HUDEP-2 (cell line): ENCODE results near the gene SDCBP2.

Source experiments
- DNase-seq, 76 experiments: peaks; one replicate each; lab custom pipeline; 2025; ENCODE audit not compliant: unreplicated experiment in 76 of 76; lab: John Stamatoyannopoulos, UW

The SDCBP2 gene

DNA sequence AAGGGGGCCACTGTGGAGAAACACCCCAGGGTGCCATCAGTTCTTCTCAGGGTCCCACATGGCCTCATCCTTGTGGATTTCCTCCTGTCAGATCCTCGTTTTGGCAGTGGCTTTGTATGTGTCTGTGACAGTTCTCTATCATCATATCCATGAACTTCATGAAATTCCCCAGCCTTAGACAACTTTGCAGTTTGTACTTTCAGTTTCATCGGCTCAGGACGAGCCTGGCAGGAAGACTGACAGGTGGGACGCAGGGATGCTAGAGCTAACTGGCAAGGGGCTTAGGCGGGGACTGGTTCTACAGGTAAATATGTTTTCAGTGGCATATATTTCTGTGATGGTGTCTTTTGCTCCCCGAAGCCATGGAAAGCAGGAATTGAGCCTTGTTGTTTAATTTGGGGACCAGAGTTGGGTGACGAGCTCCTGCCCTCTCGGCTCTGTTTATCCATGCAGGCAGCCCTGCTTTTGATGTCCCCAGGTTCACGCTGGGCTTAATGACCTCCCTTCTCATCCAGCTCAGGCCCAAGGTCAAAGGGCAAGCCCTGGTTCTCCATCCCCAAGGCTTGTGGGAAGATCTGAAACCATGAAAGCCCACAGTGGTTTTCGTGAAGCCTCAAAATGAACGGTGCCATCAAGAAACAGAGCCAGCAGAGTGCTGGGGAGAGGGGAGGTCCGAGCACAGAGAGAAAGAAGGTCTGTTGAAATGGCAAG, 11.2 kb downstream of the SDCBP2 start:
- no peak for DNase-seq

DNA sequence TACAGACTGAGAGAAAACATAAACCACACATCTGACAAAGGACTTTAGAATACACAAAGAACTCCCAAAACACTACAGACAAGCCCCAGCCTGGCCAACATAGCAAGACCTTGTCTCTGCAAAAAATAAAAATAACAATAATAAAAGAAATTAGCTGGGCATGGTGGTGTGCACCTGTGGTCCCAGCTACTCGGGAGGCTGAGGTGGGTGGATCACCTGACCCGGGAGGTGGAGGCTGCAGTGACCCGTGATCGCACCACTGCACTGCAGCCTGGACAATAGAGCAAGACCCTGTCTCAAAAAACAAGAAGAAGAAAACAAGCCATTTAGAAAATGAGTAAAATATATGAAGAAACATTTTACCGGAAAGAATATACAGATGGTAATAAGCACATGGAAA, 13.1 kb downstream of the SDCBP2 start:
- no peak for DNase-seq

DNA sequence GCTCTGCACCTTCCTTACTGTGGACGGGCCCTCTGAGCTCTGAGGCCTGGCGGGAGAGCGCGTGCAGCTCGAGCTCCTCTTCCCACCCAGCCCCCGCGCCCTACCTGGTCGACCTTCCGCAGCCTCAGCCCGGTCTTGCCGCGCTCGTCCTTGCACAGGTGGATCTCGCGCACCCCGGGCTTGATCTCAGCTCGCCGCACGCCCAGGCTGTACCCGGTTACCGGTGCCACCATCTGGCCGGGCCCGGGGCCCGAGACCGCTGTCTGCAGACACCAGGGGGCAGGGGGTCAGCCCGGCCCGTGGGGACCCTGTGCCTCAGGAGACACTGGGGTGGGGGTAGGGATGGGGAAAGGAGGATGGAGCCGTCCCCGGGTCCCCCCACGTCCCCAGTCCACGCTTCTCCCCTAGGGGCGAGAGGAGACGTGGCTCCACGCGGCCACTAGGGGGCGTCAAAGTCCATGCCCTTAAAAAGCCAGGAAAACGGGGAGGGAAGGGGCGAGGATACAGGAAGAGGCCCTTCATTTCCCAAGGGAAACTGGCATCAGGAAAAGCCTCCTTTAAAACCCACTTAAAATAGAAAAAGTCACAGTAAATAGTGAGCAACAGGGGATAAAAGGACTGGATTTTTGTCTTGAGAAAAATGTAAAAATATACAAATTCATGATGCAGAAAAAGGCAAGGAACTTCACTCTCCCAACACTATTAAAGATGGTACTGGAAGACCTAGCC, 15.5 kb downstream of the SDCBP2 start:
- peak in 33 of 76 experiments; percentile 6 to 49 (median 21) for DNase-seq

DNA sequence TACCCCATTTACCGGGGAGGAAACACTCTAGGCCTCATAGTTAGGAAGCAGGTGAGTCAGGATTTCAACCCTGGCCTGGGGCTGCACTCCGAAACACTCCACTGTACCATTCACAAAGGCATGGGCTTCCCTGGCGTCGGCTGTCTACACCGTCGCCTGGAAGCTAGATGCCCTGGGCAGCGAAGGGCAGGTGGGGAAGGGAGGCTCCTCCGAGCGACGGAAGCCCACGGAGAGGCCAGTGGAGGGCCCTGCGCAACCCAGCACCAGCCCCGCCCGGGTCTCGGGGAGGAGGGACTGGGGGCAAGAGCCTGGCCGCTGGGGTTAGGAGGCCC, 16.1 kb downstream of the SDCBP2 start:
- no peak for DNase-seq

DNA sequence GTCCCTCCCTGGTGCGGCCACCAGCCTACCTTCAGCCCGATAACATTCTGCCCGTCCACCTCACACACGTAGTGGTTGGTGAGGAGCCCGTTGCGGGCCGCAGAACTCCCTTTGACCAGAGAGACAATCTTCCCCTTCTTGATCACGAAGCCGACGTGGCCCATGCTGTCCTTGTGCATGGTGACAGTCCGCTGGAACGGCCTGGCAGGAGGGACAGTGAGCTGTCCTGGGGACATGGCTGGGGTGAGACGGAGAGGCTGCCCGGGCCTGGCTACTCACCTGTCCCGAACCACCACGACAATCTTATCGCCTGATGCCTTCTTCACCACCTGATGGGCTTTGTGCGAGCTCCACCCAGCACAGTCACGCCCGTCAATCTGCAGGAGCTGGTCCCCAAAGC, 16.6 kb downstream of the SDCBP2 start:
- DNase-seq: no peak

DNA sequence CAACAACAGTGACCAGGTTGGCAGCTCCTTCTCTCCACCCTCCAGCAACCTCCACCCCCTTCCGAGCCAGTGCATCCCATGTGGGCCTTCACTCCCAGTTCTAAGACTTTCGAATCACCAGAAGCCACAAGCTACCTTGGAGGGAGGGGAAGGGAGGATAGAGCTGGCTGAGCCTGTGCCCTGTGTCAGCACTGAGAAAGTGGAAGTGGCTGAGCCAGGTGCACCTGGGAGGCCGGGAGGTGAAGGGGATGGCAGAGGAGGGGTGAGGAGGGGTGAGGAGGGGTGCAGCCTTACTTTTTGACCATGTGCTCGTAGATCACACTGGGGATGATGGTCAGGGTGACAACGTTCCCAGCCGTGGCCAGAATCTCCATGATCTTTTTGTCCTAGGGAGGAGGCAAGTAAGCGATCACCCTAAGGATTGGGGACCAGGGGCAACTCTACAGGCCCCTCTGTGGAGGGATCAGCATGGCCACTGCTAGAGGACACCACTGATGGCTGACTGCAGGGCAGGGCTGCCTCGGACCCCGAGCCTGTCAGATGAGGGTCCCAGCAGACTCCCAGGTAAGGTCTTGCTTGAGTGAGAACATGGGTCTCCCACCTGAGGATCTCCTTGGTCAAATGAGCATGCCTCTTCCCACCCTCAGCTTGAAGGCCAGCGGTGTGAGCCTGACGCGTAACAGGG, 18.3 kb downstream of the SDCBP2 start:
- no peak for DNase-seq

DNA sequence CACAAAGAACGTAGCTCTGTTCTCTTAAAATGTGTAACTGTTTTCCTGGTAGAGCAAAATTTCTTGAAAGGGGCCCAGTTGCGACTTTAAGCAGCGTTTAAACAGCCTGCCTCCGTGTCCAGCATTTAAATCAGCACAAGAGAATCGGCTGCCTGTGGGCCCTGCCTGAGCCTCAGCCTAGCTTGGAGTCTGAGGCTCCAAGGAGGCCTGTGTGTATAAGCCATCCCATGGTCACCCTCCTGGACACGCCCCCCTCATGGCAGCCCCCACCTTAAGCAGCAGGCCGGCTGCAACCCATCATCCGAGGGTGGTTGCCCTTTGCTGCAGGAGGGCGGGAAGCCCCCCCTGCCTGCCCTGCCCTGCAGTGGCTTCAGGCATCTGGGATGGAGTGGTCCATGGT, 18.9 kb downstream of the SDCBP2 start:
- DNase-seq: no peak

DNA sequence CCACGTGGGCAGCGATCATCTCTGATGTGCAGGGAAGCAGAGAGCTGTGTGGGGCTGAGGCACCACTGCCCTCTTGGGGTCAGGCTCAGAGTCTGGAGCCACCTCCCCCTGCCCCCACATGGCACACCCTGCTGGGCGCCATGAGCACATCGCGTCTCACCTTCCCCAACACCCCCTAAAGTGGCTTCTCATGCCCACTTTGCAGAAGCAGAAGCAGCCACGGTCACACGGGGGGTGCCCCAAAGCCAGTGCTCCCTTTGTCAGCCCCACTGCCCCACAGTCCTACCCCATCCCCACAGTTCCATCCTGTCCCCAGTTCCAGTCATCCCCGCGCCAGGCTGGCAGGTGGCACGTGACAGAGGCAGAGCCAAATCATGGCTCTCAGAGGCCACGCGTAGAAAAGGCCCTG, 19.5 kb downstream of the SDCBP2 start:
- no peak for DNase-seq

DNA sequence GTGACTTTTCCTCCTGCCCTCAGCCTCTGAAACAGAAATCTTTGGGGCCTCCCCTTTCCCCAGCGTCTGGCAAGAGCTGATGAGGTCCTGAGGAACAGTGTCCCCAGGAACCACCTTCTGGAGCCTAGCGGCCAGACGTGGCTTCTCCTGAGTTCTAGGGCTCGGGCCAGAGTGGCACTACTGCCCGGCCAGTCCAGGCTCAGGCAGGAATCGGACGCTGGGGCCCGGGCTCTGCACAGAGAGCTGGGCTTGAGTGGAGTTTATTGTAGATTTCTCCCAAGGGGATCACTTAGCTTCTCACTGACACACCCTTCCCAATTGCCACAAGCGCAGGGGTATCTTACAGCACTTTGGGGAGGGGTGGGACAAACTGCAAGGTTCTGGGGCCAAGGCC, 20.2 kb downstream of the SDCBP2 start:
- no peak for DNase-seq

DNA sequence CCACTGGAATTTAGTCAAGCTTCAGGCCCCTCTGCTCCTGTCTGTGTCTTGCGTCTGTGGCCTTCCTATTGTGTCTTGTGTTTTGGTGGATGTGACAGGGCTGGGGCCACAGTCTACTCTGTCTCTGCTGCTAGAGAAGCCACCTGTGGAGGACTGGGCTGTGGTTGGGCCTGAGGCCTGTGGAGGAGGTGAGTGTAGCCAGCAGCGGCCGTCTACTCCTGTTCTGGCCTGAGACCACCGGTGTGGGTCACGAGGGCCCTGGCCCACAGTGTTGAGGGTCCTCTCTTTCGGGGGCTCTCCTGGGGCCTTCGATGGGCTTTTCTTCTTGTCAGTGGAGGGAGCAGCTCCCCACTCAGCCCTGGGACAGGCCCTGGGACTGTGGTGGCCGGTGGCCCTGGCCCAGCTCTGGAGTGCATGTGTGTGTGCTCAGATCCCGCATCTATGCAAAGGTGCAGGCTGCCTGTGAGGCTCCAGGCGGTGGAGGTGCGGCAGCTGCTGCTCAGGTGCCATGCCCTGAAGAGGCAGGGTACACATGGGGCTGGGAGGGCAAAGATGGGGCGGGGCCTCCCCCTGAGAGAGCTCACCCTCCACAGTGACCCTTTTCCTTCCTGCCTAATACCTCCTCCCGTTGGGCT, 20.8 kb downstream of the SDCBP2 start:
- no peak for DNase-seq

DNA sequence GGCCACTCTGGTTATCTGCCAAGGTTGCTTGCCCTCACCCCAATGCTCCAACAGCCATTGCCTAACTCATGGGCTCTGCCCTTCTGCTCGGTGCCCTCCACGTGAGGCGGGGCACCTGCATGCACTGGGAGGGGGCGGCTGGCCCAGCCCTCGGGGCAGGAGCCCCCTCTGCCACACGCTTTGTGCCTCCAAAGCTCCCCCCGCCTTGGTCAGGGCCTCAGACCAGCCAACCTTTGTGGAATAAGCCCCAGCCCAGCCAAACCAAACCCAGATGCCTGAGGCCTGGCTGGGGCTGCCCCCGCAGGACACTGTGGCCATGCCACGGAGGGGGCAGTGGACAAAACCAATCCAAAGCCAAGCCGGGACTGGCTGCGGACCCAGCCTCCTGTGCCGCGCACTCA, 21.4 kb downstream of the SDCBP2 start:
- DNase-seq: no peak

DNA sequence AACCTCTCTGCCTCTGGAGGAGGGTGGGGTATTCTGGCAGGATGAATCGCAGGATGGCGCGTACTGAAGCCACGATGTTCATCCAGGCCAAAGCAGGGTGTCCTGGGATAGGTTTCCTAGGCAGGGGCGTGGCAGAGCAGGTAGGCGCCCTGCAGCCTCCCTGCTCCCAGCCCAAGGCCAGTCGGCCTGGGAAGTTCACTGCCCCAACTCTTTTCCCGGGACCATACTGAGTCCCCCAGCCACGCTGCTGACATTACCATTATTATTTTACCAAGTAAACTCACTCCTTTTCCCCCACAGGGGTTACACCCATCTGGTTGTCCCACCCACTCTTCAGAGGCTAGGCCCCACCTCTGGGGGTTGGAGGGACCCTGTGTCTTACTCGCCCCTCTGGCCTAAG, 21.8 kb downstream of the SDCBP2 start:
- no peak for DNase-seq

DNA sequence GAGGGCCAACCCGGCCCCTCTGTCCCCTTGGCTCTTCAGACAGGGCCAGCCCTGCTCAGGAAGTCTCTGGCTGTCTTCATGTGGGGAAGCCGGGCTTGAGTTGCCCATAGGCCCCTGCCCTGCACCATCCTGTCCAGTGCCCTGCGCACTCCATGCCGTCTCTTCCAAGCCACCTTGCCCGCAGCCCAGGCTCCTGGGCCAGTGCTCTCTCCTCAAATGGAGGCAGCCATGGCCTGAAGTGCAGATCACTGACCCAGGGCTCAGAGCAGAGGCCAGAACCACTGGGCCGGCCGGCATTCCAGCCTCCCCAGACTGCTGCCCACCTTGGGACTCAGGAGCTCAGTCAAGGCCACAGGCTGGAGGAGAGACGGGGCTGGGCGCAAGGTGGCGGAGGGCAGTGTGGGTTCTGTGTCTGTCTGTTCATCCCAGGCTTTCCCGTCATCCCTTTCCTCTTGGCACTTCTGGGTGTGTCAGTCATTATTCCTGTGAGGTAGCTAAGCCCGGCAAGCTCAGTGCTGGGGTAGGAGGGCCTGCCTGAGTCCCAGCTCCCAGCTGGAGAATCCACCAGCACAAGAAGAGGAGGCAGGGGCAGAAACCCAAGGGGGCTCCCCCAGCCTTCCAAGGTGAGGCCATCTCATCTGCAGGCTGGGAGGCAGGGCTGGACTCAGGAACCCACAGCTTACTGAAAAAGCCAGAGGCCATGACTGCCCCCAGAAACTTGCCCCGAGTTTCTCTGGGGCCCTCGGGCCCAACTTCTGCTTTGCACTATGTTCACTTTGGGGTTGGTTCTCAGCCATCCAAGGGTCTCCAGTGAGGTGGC, 22.4 kb downstream of the SDCBP2 start:
- DNase-seq: no peak

DNA sequence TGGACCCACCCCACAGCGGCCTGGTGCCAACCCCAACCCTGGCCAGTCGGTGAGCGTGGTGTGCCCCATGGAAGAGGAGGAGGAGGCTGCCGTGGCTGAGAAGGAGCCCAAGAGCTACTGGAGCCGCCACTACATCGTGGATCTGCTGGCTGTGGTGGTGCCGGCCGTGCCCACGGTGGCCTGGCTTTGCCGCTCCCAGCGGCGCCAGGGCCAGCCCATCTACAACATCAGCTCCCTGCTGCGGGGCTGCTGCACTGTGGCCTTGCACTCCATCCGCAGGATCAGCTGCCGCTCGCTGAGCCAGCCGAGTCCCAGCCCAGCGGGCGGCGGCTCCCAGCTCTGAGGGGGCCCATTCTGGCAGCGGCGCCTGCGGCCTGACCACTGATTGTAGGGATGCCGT, 23.2 kb downstream of the SDCBP2 start:
- no peak for DNase-seq

DNA sequence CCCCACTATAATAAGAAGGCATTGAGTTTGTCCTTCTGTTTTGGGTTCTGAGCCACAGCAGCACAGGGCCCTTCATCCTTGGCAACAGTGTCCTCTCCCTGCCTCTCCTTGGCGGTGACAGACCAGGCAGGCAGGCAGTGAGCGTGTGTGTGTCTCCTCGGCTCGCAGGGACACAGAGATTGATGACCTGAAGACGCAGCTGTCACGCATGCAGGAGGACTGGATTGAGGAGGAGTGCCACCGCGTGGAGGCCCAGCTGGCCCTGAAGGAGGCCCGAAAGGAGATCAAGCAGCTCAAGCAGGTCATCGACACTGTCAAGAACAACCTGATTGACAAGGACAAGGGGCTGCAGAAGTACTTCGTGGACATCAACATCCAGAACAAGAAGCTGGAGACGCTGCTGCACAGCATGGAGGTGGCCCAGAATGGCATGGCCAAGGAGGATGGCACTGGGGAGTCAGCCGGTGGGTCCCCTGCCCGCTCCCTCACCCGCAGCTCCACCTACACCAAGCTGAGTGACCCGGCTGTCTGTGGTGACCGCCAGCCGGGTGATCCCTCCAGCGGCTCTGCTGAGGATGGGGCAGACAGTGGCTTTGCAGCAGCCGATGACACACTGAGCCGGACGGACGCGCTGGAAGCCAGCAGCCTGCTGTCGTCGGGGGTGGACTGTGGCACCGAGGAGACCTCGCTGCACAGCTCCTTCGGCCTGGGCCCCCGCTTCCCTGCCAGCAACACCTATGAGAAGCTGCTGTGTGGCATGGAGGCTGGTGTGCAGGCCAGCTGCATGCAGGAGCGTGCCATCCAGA, 24.0 kb downstream of the SDCBP2 start:
- DNase-seq: no peak

DNA sequence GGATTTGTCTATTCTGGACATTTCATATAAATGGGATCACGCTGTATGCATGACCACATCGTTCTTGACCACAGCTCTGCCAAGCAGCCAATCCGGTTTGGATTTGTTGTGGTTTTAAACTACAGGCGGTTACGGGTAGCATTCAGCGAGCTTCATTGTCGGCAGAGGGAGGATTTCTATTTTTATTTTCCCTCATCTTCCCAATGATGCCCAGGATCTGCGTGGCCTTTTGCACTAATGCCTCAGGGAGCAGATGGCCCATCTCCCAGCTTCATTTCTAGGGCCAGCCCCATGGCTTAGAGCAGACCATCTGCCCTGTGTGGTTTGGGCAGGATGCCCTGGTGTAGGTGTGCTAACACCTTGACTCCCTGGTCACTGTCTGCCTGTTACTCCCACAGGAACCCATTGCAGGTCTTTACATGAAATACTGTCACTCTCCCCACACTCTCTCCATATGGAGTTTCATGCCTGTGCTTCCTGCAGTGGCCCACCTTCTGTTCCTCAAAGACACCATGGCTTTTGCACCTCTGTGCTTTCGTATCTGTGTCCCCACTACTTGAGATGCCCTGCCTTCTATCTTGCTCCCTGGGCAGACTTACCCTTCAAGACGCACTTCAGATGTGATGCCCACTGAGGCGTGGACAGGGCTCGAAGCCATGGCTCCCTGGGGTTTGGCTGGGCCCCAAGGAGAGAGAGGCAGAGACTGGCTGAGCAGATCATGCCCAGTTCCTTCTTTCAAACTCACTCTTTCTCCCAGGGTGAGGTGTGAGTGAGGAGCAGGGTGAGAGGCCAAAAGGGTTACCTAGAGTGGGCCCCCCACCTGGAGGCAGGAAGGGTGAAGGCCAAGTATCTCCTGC, 26.0 kb downstream of the SDCBP2 start:
- DNase-seq: no peak

DNA sequence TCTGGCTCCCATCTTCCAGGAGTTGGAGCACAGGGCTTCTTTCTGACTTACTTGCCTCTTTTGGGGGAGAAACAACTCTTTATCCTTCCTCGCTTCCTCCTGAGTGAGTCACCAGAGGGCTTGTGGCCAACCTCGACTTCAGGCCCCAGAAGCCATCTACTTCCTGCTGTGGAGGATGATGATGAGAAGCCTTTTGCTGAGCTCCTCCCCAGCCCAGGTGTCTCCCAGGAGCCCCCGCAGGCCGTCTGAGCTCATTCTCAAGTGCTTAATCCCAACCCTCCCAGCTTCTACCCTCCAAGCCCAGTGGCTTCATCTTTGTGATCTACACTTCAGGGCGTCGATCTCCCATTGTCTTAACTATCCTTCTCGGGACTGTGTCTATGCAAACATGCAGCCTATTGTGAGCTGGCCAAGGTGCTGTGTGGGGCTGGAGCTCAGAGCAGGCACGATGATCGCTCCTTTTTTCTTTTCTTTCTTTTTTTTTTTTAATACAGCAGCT, 27.9 kb downstream of the SDCBP2 start:
- peak in 6 of 76 experiments; percentile 0 to 29 (median 23) for DNase-seq

DNA sequence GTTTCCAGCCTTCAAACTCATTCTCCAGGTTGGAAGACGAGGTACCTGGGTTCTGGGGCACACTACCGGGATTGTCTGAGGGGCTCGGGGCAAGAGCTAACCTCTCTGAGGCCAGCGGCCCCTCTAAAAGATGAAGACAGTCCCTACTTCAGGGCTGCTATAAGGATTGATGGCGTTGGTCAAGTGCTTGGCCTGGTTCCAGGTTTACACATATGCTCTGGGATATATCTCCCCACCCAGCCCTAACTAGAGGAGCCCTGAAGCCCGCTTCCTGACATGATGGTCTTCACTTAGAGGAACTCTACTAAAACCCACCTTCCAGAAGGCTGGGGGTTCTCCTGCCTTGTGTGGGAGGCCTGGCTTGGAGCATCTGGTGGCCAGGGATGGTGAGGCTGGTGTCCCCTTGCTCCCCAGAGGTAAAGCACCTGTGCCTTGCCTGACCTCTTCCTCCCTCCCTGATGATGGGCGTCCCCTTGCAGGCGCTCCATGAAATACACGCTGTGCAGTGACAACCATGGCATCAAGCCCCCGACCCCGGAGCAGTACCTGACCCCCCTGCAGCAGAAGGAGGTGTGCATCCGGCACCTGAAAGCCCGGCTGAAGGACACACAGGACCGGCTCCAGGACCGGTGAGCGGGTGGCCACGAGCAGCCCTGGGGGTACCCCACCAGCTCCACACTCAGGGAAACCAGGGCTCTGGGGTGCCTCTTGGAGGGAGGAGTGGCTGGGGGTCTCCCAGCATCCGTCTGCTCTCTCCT, 28.7 kb downstream of the SDCBP2 start:
- DNase-seq: no peak
